H1 (cell line): ENCODE data around the gene LCE3B. TPM values are rescaled to one million over a fixed set of nuclear protein-coding genes. Genes with fewer than 3 reads are reported as not detected.

Experiments
- CTCF ChIA-PET: fragments of 300-600 bp; sonication (Branson Sonifier 250); formaldehyde crosslinking; loops from one replicate; lab custom pipeline; 2021; ENCODE audit not compliant: partially characterized antibody; lab: Charles Lee
- POLR2A ChIA-PET: fragments of 300-600 bp; sonication (Branson Sonifier 250); formaldehyde crosslinking; loops from one replicate; lab custom pipeline; 2021; ENCODE audit warnings: inconsistent platforms; ENCODE audit not compliant: partially characterized antibody; lab: Charles Lee
- DNase-seq, 2 experiments: peaks; one replicate each; pipeline versions ENCODE4 v3.0.0 to v3.0.0-alpha.2; 2010 to 2022; ENCODE audit warnings: low spot score in 2 of 2, low read depth in 1 of 2, mixed read lengths in 1 of 2
- FAIRE-seq: peaks from 2 replicates; lab custom pipeline; 2011; peaks lifted over from hg19 to GRCh38; lab: Jason Lieb, UNC
- H2AFZ ChIP-seq: 2 replicates; pipeline ENCODE4 v1.8.1; 2012; ENCODE audit warnings: low read length, inconsistent platforms
- H2AK5ac ChIP-seq: 2 replicates; pipeline ENCODE4 v1.6.1; 2013; ENCODE audit warnings: low read depth, low read length
- H2BK120ac ChIP-seq: replicated peaks from 2 replicates; pipeline ENCODE3; 2013; ENCODE audit warnings: low read depth, low read length, inconsistent platforms
- H2BK12ac ChIP-seq: 2 replicates; pipeline ENCODE4 v1.6.1; 2013; ENCODE audit warnings: low read depth, low read length
- H2BK15ac ChIP-seq: 2 replicates; pipeline ENCODE4 v1.6.1; 2013; ENCODE audit warnings: low read length
- H2BK20ac ChIP-seq: 2 replicates; pipeline ENCODE4 v1.6.1; 2013; ENCODE audit warnings: low read length
- H2BK5ac ChIP-seq: 2 replicates; pipeline ENCODE4 v1.6.1; 2013; ENCODE audit warnings: low read depth, low read length
- H3K14ac ChIP-seq: 2 replicates; pipeline ENCODE4 v1.6.1; 2013; ENCODE audit warnings: inconsistent platforms; ENCODE audit not compliant: insufficient read length
- H3K18ac ChIP-seq: 2 replicates; pipeline ENCODE4 v1.6.1; 2013; ENCODE audit warnings: low read length; ENCODE audit errors: extremely low read depth
- H3K23ac ChIP-seq: 2 replicates; pipeline ENCODE4 v1.6.1; 2013; ENCODE audit warnings: inconsistent platforms; ENCODE audit not compliant: insufficient read length
- H3K23me2 ChIP-seq: 2 replicates; pipeline ENCODE4 v1.6.1; 2013; ENCODE audit warnings: low read depth, low read length
- H3K27ac ChIP-seq: 2 replicates; pipeline ENCODE4 v1.6.1; 2011; ENCODE audit warnings: low read depth, low read length, inconsistent platforms
- H3K27me3 ChIP-seq, 4 experiments: replicated peaks in 1 of 4; 1 replicate in 1 of 4; 2 replicates in 3 of 4; pipeline versions ENCODE4 v1.6.1 to v1.8.1; 2011 to 2013; ENCODE audit warnings: low read length in 3 of 4, mild to moderate bottlenecking in 3 of 4, inconsistent platforms in 2 of 4, mixed read lengths in 2 of 4, moderate library complexity in 1 of 4; ENCODE audit not compliant: control insufficient read depth in 3 of 4, insufficient read depth in 3 of 4; ENCODE audit errors: extremely low read depth in 1 of 4
- H3K36me3 ChIP-seq, 4 experiments: 2 replicates each; pipeline versions ENCODE4 v1.6.1 to v1.8.1; 2011 to 2013; ENCODE audit warnings: mild to moderate bottlenecking in 4 of 4, low read length in 3 of 4, moderate library complexity in 2 of 4, control low read depth in 1 of 4, inconsistent platforms in 1 of 4; ENCODE audit not compliant: insufficient read depth in 4 of 4, control insufficient read depth in 2 of 4
- H3K4ac ChIP-seq: replicated peaks from 2 replicates; pipeline ENCODE3; 2013; ENCODE audit warnings: low read length, low read depth, mixed read lengths, inconsistent platforms; ENCODE audit not compliant: insufficient read length
- H3K4me1 ChIP-seq, 4 experiments: replicated peaks in 1 of 4; 1 replicate in 1 of 4; 2 replicates in 3 of 4; pipeline versions ENCODE4 v1.6.1 to v1.8.1; 2011 to 2013; ENCODE audit warnings: low read length in 3 of 4, inconsistent platforms in 2 of 4, mixed read lengths in 1 of 4; ENCODE audit not compliant: insufficient read depth in 4 of 4, control insufficient read depth in 3 of 4
- H3K4me2 ChIP-seq, 2 experiments: 2 replicates each; pipeline versions ENCODE4 v1.6.1 to v1.8.1; 2011 to 2013; ENCODE audit warnings: low read depth in 2 of 2, low read length in 2 of 2, control low read depth in 1 of 2, inconsistent platforms in 1 of 2, mild to moderate bottlenecking in 1 of 2; ENCODE audit not compliant: insufficient read depth in 1 of 2
- H3K4me3 ChIP-seq, 4 experiments: fragments of 200-600, 300-600 bp in 1 of 4; sonication (generic), shearing (Covaris generic), sonication (Bioruptor Twin) in 1 of 4; 2 replicates each; pipeline versions ENCODE4 v1.5.1 to v1.8.1; 2011 to 2016; ENCODE audit warnings: low read length in 4 of 4, low read depth in 3 of 4, control low read depth in 2 of 4, inconsistent platforms in 2 of 4, mild to moderate bottlenecking in 2 of 4, mixed read lengths in 1 of 4, moderate library complexity in 1 of 4; ENCODE audit not compliant: insufficient read depth in 2 of 4; ENCODE audit errors: extremely low read depth in 1 of 4
- H3K56ac ChIP-seq: replicated peaks from 2 replicates; pipeline ENCODE3; 2013; ENCODE audit warnings: low read depth, mild to moderate bottlenecking, mixed read lengths, low read length, inconsistent platforms; ENCODE audit not compliant: insufficient read length
- H3K79me1 ChIP-seq: 2 replicates; pipeline ENCODE4 v1.6.1; 2013; ENCODE audit warnings: low read depth, low read length, control low read depth
- H3K79me2 ChIP-seq, 2 experiments: 2 replicates each; pipeline versions ENCODE4 v1.6.1 to v1.8.1; 2012 to 2013; ENCODE audit warnings: low read length in 2 of 2, mild to moderate bottlenecking in 2 of 2, inconsistent platforms in 1 of 2; ENCODE audit not compliant: insufficient read depth in 2 of 2, control insufficient read depth in 1 of 2
- H3K9ac ChIP-seq, 4 experiments: replicated peaks in 1 of 4; 1 replicate in 1 of 4; 2 replicates in 3 of 4; pipeline versions ENCODE4 v1.6.1 to v1.8.1; 2011 to 2013; ENCODE audit warnings: low read depth in 3 of 4, low read length in 3 of 4, control low read depth in 2 of 4, mild to moderate bottlenecking in 2 of 4, moderate library complexity in 2 of 4, inconsistent platforms in 1 of 4; ENCODE audit errors: extremely low read depth in 1 of 4
- H3K9me3 ChIP-seq, 2 experiments: 2 replicates each; pipeline versions ENCODE4 v1.6.1 to v1.8.1; 2012 to 2013; ENCODE audit warnings: mild to moderate bottlenecking in 2 of 2, moderate library complexity in 2 of 2, control low read depth in 1 of 2, inconsistent platforms in 1 of 2, low read depth in 1 of 2, low read length in 1 of 2, mixed read lengths in 1 of 2; ENCODE audit not compliant: insufficient read depth in 2 of 2
- H4K20me1 ChIP-seq, 2 experiments: replicated peaks in 1 of 2; 2 replicates each; pipeline versions ENCODE3 to v1.8.1; 2011 to 2013; ENCODE audit warnings: inconsistent platforms in 2 of 2, low read length in 2 of 2, mild to moderate bottlenecking in 1 of 2; ENCODE audit not compliant: insufficient read depth in 2 of 2, control insufficient read depth in 1 of 2
- H4K5ac ChIP-seq: 2 replicates; pipeline ENCODE4 v1.6.1; 2013; ENCODE audit warnings: low read length, low read depth, mixed read lengths, inconsistent platforms; ENCODE audit not compliant: insufficient read length
- H4K8ac ChIP-seq: 2 replicates; pipeline ENCODE4 v1.8.0; 2013; ENCODE audit warnings: mild to moderate bottlenecking, moderate library complexity, low read length, inconsistent platforms; ENCODE audit not compliant: insufficient read depth; ENCODE audit errors: extremely low read depth
- H4K91ac ChIP-seq: replicated peaks from 2 replicates; pipeline ENCODE3; 2013; ENCODE audit warnings: low read length, mixed read lengths, inconsistent platforms; ENCODE audit not compliant: insufficient read length
- BACH1 ChIP-seq: IDR thresholded peaks from 2 replicates; pipeline ENCODE4 v1.6.1; 2012; ENCODE audit warnings: low read length, improper control_type of control experiment
- CTCF ChIP-seq, 3 experiments: IDR thresholded peaks; 1 replicate in 2 of 3; 2 replicates in 1 of 3; pipeline versions ENCODE4 v1.5.1 to v1.6.1; 2011; ENCODE audit warnings: low read length in 3 of 3, mild to moderate bottlenecking in 3 of 3, inconsistent platforms in 2 of 3, low read depth in 1 of 3, moderate library complexity in 1 of 3; ENCODE audit not compliant: insufficient read depth in 1 of 3; ENCODE audit errors: control extremely low read depth in 1 of 3
- GTF2F1 ChIP-seq: IDR thresholded peaks from 2 replicates; pipeline ENCODE4 v1.6.1; 2012; ENCODE audit warnings: low read depth, low read length, improper control_type of control experiment, borderline replicate concordance
- KDM4A ChIP-seq: IDR thresholded peaks from one replicate; pipeline ENCODE4 v1.7.1; 2012; ENCODE audit warnings: low read depth, mild to moderate bottlenecking, moderate library complexity, low read length, inconsistent platforms; ENCODE audit not compliant: severe bottlenecking
- KDM5A ChIP-seq: fragments of 200-600 bp; IDR thresholded peaks from 2 replicates; pipeline ENCODE4 v1.7.1; 2012; ENCODE audit warnings: mild to moderate bottlenecking, low read length, inconsistent platforms, mixed read lengths
- POLR2AphosphoS5 ChIP-seq: IDR thresholded peaks from 2 replicates; pipeline ENCODE4 v1.6.1; 2011; ENCODE audit warnings: low read depth, low read length
- RBBP5 ChIP-seq: IDR thresholded peaks from 2 replicates; pipeline ENCODE4 v1.7.1; 2012; ENCODE audit warnings: low read depth, mild to moderate bottlenecking, inconsistent platforms, low read length, moderate library complexity, borderline replicate concordance
- RXRA ChIP-seq: IDR thresholded peaks from 2 replicates; pipeline ENCODE4 v1.6.1; 2011; ENCODE audit warnings: low read depth, mild to moderate bottlenecking, low read length, moderate library complexity; ENCODE audit not compliant: insufficient read depth
- SAP30 ChIP-seq: fragments of 300-600 bp; sonication (generic); IDR thresholded peaks from 2 replicates; pipeline ENCODE4 v1.7.1; 2012; ENCODE audit warnings: low read length, moderate library complexity, mild to moderate bottlenecking, inconsistent platforms; ENCODE audit not compliant: insufficient read depth, insufficient replicate concordance
- SIRT6 ChIP-seq: IDR thresholded peaks from one replicate; pipeline ENCODE4 v1.7.1; 2012; ENCODE audit warnings: low read length, inconsistent platforms
- SP1 ChIP-seq: IDR thresholded peaks from 2 replicates; pipeline ENCODE4 v1.6.1; 2011; ENCODE audit warnings: low read depth, low read length
- SP2 ChIP-seq: IDR thresholded peaks from 2 replicates; pipeline ENCODE4 v1.6.1; 2012; ENCODE audit warnings: mild to moderate bottlenecking, low read length, inconsistent platforms
- ZNF274 ChIP-seq: IDR thresholded peaks from 2 replicates; pipeline ENCODE4 v1.7.0; 2012; ENCODE audit warnings: low read length, borderline replicate concordance; ENCODE audit errors: extremely low read depth
- WGBS, 2 experiments: shearing (Covaris generic) in 1 of 2; methylation state at CpG; one replicate each; pipeline versions ENCODE4 v1.1.6 to v1.1.7; 2013 to 2015; ENCODE audit warnings: low lambda C conversion rate in 2 of 2, mixed read lengths in 2 of 2, inconsistent platforms in 1 of 2, low coverage in 1 of 2, missing lambda C conversion rate in 1 of 2; ENCODE audit not compliant: insufficient replicate concordance in 2 of 2, insufficient coverage in 1 of 2, insufficient read length in 1 of 2; ENCODE audit errors: extremely low coverage in 1 of 2, missing lambda C conversion rate in 1 of 2; 5-methylcytosine and 5-hydroxymethylcytosine counted together
- polyA plus RNA-seq, 7 experiments: library from polyadenylated mRNA; depleted of rRNA in 3 of 7; stranded (reverse) in 5 of 7; unstranded in 2 of 7; fragments of >200 nt in 5 of 7; fragments of 200-250 nt in 2 of 7; gene quantifications; 1 replicate in 5 of 7; 2 replicates in 1 of 7; 4 replicates in 1 of 7; pipeline versions ENCODE4 v1.2.1 to v1.2.3, GENCODE V29; 2011 to 2013; ENCODE audit warnings: missing spikeins in 2 of 7, mixed read lengths in 2 of 7
- total RNA-seq: library from RNA; stranded (reverse); fragmentation: NEBNext Ultra II Directional; extraction: Animal tissue kit (Norgen Biotek cat#: 25700); gene quantifications from 2 replicates; pipeline ENCODE4 v1.2.1, GENCODE V29; 2021

The LCE3B gene
- total and polyA plus RNA-seq, 2 of the 8 experiments (the other 6 are each of a cell fraction or from before 2014, with no cell fraction given): not detected

- ChIA-PET CTCF (interaction anchor here (0.6 to 1.7 kb wide), 2 partner anchors 9 to 120 kb away, joined by 3 to 4 read pairs; no protein-coding TSS in a partner anchor), POLR2A (no interaction called here)
- Histone ChIP-seq H3K56ac (no peak within 1 kb of the TSS), H3K9me3 (peaks cover 62 to 76% of the 10 kb centered on the region in 2 experiments), H2BK12ac (no peak within 1 kb of the TSS), H3K4me3 (no peak within 1 kb of the TSS), H3K27me3 (no peaks in the 10 kb centered on the region), H2BK15ac (no peak within 1 kb of the TSS), H3K18ac (no peak within 1 kb of the TSS), H3K23me2 (no peaks in the 10 kb centered on the region), H3K79me1 (no peaks in the 10 kb centered on the region), H3K4me1 (no peaks in the 10 kb centered on the region), H3K36me3 (no peaks in the 10 kb centered on the region), H2BK20ac (no peak within 1 kb of the TSS), H4K20me1 (no peaks in the 10 kb centered on the region), H2BK5ac (no peak within 1 kb of the TSS), H2AFZ (no peak within 1 kb of the TSS), H3K9ac (no peak within 1 kb of the TSS), H4K5ac (no peak within 1 kb of the TSS), H2AK5ac (no peak within 1 kb of the TSS), H2BK120ac (no peak within 1 kb of the TSS), H3K4ac (no peak within 1 kb of the TSS), H3K23ac (no peak within 1 kb of the TSS), H3K27ac (no peak within 1 kb of the TSS), H4K91ac (no peak within 1 kb of the TSS), H3K4me2 (no peak within 1 kb of the TSS), H3K14ac (no peak within 1 kb of the TSS), H4K8ac (no peak within 1 kb of the TSS), H3K79me2 (no peaks in the 10 kb centered on the region)
- FAIRE-seq (no peak), DNase-seq (no peak)
- WGBS, 2 experiments: 73% methylated on average over 3 of the region's 3 CpGs; no CpG with 5 or more reads in 1 of the 2 experiments
- TF ChIP-seq SP2 (no peak), RBBP5 (no peak), POLR2AphosphoS5 (no peak), RXRA (no peak), GTF2F1 (no peak), CTCF (IDR thresholded peaks at IDR 0.05; ENCODE audit: control extremely low read depth in 1 of 3, insufficient read depth in 1 of 3, low read depth in 1 of 3, low read length in 3 of 3) (no peak), ZNF274 (no peak), SIRT6 (no peak), BACH1 (no peak), SP1 (no peak), SAP30 (no peak), KDM4A (no peak), KDM5A (no peak)
These were observed 49.5 kb downstream of the LCE3B start, which contains the start of gene LCE2D for GRCh38 chr1:152663098-152663497. TSS of gene LCE2D (plus strand) at chr1:152663380. CDS start at chr1:152664106, 726 bp downstream.
